GM18873 (cell line): ENCODE data around the gene SOX10.

Source experiments
- ATAC-seq: cut with Tn5 transposase; IDR thresholded peaks from one replicate; pipeline ENCODE4 v1.9.1; 2021; ENCODE audit warnings: mild to moderate bottlenecking, moderate library complexity, moderate number of reproducible peaks; ENCODE audit not compliant: unreplicated experiment, low FRiP score

Gene SOX10

GRCh38 chr22:38017272-38017920 is 33.0 kb upstream of the SOX10 start:
- ATAC-seq, result no peak

DNA sequence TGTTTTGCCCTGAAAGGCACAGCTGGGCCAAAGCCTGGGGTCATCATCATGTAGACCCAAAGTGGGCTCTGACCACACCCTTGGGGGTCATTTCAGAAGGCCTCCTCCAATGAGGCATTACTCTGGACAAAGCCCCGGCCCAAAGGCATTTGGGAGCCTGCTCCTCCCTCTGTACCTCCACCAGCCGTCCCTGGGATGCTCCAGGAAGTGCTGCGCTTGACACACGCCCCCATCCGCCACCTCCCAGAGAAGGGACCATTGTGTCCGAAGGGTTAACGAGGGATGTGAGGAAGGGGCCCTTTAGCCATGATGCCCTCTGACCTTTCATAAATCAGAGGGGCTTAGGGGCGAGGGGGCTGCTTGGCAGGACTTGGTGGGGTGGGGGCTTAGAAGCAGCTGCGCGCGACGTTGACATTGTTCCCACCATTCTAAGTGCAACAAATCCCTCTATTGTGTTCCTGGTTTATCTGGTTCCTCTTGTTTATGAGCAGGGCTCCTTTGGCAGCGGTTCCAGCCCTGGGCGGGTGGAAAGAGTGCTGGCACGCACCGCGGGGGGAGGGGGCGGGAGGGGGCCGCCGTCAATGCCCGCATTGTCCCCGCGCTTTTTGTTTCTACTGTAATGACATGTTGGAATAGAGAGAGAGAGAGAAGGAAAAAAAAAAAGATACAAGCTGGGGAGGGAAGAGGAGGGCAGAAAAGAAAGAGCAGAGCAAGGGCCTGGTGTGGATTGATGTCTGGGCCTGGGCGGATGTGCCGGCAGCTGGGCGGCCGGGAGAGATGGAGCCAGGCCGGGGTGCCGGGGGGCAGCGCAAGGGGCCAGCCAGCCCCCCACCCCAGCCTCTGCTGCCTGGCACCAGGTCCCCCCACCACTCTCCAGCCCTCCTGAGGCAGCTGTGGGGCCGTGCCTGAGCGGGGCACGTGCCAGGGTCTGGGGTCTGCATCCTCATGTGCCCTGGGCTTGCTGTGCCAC is 32.1 kb upstream of the SOX10 start:
- ATAC-seq, result no peak

GRCh38 chr22:38014083-38014482 is 29.7 kb upstream of the SOX10 start:
- ATAC-seq, result no peak

GRCh38 chr22:38012604-38013072 is 28.3 kb upstream of the SOX10 start:
- no peak for ATAC-seq

- no peak for ATAC-seq
Measured at GRCh38 chr22:38009000-38009806, 24.8 kb upstream of the SOX10 start.

GRCh38 chr22:38007330-38007902 is 23.1 kb upstream of the SOX10 start:
- ATAC-seq, result no peak

DNA sequence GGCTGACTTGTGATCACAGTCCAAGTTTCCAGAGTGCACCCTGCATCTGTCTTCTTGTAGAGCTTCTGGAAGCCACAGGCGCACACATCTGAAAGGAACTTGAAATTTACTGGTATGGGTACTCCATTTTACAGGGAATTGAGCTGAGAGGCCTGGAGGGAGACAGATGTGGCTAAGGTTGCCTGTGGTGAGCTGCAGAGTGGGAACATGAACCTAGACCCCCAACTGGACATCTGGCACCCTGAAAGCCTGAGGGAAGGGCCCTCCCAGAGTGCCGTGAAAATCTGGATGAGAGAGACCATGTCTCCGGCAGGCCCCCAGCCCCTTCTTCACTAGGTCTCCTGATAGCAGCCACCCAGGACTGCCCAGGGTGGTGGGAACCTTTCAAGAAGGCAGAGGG is 22.6 kb upstream of the SOX10 start:
- ATAC-seq, result no peak

GRCh38 chr22:38005943-38006342 is 21.6 kb upstream of the SOX10 start:
- ATAC-seq, result no peak

DNA sequence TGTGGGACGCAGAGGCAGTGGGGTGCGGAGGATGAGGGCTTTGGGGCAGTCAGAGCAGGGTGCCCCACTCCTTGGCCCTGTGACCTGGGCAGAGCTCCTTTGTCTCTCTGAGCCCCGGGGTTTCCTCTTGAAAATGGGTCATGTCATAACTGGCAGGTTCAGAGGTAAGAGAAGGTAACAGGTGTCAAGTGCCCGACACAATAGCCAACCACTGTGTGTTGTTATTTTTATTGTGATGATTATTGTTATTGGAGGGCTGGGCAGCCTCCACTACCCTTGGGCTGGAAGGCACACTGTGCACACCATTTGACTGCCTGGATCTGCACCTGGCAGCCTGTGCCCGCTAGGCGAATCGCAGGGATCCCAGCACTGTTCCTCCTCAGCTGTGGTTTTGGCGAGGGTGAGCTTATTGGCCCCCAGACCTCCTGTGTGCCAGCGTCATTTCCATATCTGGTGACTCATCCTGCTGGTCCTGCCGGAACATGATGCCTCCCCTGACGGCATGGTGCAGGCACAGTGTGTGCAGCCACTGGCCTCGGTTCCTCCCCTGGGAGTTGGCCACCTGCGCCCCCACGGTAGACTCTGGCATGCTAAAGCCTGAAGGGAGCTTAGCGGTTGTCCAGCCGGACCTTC is 15.4 kb upstream of the SOX10 start:
- ATAC-seq, result no peak

- ATAC-seq, result no peak
Measured at GRCh38 chr22:37999236-37999635, 14.9 kb upstream of the SOX10 start.

- ATAC-seq, result no peak
Measured at GRCh38 chr22:37998543-37998942, 14.2 kb upstream of the SOX10 start.

- ATAC-seq, result no peak
Measured at GRCh38 chr22:37996515-37997246, 12.3 kb upstream of the SOX10 start.

DNA sequence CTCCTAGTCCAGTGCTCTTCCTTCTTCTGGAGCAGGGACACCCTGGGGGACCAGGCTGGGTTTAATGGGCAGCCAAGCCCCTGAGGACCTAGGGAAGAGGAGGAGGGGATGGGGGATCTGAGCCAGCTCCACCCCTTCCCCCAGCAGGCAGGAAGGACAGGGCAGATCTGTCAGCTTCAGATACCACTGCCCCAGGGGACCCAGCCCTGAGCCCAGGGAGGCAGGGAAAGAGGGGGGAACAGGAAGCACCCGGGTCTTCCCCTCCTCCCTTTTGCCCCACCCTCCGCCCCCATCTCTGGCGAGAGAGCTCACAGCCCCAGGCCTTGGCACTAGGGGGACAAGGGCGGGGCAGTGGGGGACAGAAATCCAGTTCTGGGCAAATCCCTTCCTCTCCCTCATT is 11.7 kb upstream of the SOX10 start:
- ATAC-seq, result no peak

GRCh38 chr22:37995460-37995859 is 11.1 kb upstream of the SOX10 start:
- ATAC-seq, result no peak

DNA sequence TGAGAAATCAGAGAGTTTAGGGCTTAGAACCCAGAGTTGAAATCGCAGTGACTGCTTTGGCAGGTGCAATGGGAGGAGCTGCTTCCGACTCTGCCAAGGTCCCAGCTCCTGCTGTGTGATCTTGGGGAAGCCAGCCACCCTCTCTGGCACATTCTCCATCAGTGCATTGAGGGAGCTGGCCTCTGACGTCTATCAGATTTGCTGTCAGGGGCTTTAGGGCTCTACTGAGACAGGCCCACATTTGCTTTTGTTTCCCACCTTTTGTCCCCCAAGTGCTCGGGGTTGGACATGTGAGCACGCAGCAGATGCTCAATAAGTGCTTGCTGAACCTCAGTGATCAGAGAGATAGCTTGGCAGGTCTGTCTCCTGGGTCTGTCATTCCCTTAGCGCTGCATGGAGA is 10.6 kb upstream of the SOX10 start:
- no peak for ATAC-seq

DNA sequence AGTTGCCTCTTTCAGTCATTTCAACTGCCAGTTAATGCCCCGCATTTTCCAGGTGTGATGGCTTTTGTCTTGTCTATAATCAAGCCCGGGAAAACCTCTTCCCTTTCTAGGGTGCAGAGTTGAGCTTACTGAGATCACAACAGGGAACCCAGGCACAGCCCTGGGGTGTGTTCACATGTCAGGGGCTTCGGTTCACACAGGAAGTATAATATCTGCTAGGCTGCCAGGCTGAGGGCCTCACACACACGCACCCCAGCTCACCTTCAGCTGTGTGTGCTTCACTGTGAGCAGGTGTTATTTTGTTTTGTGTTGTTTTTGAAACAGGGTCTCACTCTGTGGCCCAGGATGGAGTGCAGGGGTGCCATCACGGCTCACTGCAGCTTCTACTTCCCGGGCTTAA is 9.7 kb upstream of the SOX10 start:
- no peak for ATAC-seq

DNA sequence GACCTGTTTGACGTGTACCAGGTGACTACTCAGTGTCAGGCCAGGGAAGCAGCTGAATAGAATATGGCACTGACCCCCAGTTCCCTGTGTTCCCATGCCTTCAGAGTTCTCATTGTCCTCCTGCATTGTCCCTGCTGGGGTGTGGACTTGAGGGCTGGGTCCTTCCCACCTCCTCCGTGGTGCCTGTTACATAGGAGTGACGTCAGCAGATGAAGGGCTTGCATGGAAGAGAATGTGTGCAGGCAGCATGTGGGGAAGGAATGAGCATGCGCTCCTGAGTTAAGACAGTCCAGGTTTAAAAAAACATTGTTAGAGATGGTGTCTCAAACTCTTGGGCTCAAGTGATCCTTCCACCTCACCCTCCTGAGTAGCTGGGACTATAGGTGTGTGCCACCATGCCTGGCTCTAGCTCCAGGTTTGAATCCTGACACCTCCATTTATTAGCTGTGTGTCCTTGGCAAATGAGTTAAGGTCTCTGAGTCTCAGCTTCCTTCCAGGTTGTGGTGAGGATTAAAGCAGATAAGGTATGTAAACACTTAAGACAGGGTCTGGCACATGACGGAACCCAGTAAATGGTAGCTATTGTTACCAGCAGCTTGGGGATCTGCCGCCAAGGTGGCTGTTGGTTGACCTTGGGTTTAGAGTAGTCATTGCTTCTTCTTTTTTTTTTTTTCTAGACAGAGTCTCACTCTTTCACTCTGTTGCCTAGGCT is 7.5 kb upstream of the SOX10 start:
- ATAC-seq, result no peak

DNA sequence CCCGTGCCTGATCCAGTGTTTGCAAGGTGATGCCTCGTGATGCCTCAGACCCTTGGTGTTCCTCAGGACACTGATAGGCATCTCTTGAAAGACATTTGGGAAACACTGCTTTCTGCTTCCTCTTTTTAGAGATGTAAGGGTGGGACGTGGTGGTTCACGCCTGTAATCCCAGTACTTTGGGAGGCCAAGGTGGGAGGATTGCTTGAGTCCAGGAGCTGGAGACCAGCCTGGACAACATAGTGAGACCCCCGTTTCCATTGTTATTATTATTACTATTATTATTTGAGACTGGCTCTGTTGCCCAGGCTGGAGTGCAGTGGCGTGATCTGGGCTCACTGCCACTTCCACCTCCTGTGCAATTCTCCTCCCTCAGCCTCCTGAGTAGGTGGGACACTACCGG is 6.5 kb upstream of the SOX10 start:
- ATAC-seq, result no peak

DNA sequence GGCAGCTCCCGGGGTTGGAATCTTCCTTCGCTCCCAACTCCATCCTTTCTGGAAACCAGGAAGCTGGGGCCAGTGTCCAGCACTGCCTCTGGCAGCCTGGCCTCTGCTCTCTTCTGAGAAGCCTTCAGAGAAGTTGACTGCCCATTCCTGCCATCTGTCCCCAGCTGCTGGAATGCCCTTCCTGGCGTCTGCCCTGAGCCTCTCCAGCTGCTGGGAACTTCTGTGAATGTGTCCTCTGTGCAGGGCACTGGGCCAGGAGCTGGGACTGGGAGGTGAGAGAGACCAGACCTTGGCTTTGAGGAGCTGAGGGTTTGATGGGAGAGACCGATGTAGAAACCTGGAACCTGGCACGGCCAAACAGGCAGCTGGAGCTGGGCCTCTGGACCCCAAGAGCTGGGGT is 5.9 kb upstream of the SOX10 start:
- no peak for ATAC-seq
